BLaER1 treated with 17β-estradiol and CSF1 and Interleukin-3, amounts not matched to agents 10 nM and 100 nM (cell line): Measurements from ENCODE around the gene CASP7.

Experiments used
- H3K27ac ChIP-seq, 11 experiments: shearing (Covaris generic); formaldehyde crosslinking; 2 replicates each; pipeline ENCODE4 v1.8.1; 2022
- H3K27me3 ChIP-seq, 11 experiments: shearing (Covaris generic); formaldehyde crosslinking; 2 replicates each; pipeline ENCODE4 v1.8.1; 2022
- H3K36me3 ChIP-seq, 11 experiments: shearing (Covaris generic); formaldehyde crosslinking; 2 replicates each; pipeline ENCODE4 v1.8.1; 2022
- H3K4me1 ChIP-seq, 10 experiments: shearing (Covaris generic); formaldehyde crosslinking; 2 replicates each; pipeline ENCODE4 v1.8.1; 2022
- H3K4me2 ChIP-seq, 11 experiments: shearing (Covaris generic); formaldehyde crosslinking; 2 replicates each; pipeline ENCODE4 v1.8.1; 2022
- H3K4me3 ChIP-seq, 10 experiments: shearing (Covaris generic); formaldehyde crosslinking; 2 replicates each; pipeline ENCODE4 v1.8.1; 2022
- H3K9ac ChIP-seq, 11 experiments: shearing (Covaris generic); formaldehyde crosslinking; 2 replicates each; pipeline ENCODE4 v1.8.1; 2022
- H3K9me3 ChIP-seq, 11 experiments: shearing (Covaris generic); formaldehyde crosslinking; replicated peaks in 1 of 11; 2 replicates each; pipeline ENCODE4 v1.8.1; 2022
- H4K20me1 ChIP-seq, 11 experiments: shearing (Covaris generic); formaldehyde crosslinking; 2 replicates each; pipeline ENCODE4 v1.8.1; 2022
- Cebpa-rat ChIP-seq, 11 experiments: shearing (Covaris generic); IDR thresholded peaks; 2 replicates each; pipeline ENCODE4 v1.8.1; 2022

The CASP7 gene

GRCh38 chr10:113697595-113697994 is 17.9 kb downstream of the CASP7 start:
- H3K9me3 ChIP-seq = peaks cover 20 to 31% (median 28%) of the 10 kb centered on the region in 11 experiments

GRCh38 chr10:113704637-113705343 is 25.1 kb downstream of the CASP7 start:
- H3K27ac ChIP-seq = no peak overlapping the region
- no peaks in the 10 kb centered on the region for H3K9me3 ChIP-seq
- H3K27me3 ChIP-seq = no peaks in the 10 kb centered on the region
- TF ChIP-seq Cebpa-rat (IDR thresholded peaks at IDR 0.05) = no peak
- peaks cover 0 to 36% (median 13%) of the 10 kb centered on the region in 11 experiments; a peak in 14 of 22 replicates for H4K20me1 ChIP-seq
- no peak overlapping the region for H3K4me2 ChIP-seq
- H3K4me3 ChIP-seq = no peak overlapping the region
- H3K36me3 ChIP-seq = peaks cover 25 to 67% (median 42%) of the 10 kb centered on the region in 11 experiments; a peak in 21 of 22 replicates
- peaks cover 0 to 22% (median 7%) of the 10 kb centered on the region in 10 experiments; a peak in 6 of 20 replicates for H3K4me1 ChIP-seq
- H3K9ac ChIP-seq = no peak overlapping the region

More at GRCh38 chr10:113697595-113697994, 17.9 kb downstream of the CASP7 start:
- H4K20me1 ChIP-seq = peaks cover 0 to 34% (median 0%) of the 10 kb centered on the region in 11 experiments; a peak in 4 of 22 replicates
- no peak for TF ChIP-seq Cebpa-rat (IDR thresholded peaks at IDR 0.05)
- no peak overlapping the region for H3K9ac ChIP-seq
- H3K36me3 ChIP-seq = peaks cover 68 to 97% (median 86%) of the 10 kb centered on the region in 11 experiments
- H3K4me1 ChIP-seq = no peaks in the 10 kb centered on the region
- H3K4me3 ChIP-seq = no peak overlapping the region
- no peak overlapping the region for H3K27ac ChIP-seq
- no peaks in the 10 kb centered on the region for H3K27me3 ChIP-seq
- no peak overlapping the region for H3K4me2 ChIP-seq

GRCh38 chr10:113705344-113705652 is 25.6 kb downstream of the CASP7 start:
- no peak overlapping the region for H3K9ac ChIP-seq
- H3K27ac ChIP-seq = no peak overlapping the region
- no peak overlapping the region for H3K4me2 ChIP-seq
- H3K36me3 ChIP-seq = peaks cover 21 to 67% (median 37%) of the 10 kb centered on the region in 11 experiments; a peak in 21 of 22 replicates
- peaks cover 0 to 22% (median 7%) of the 10 kb centered on the region in 10 experiments; a peak in 6 of 20 replicates for H3K4me1 ChIP-seq
- no peak for TF ChIP-seq Cebpa-rat (IDR thresholded peaks at IDR 0.05)
- H4K20me1 ChIP-seq = peaks cover 0 to 41% (median 13%) of the 10 kb centered on the region in 11 experiments; a peak in 15 of 22 replicates
- no peaks in the 10 kb centered on the region for H3K27me3 ChIP-seq
- H3K4me3 ChIP-seq = no peak overlapping the region
- no peaks in the 10 kb centered on the region for H3K9me3 ChIP-seq

GRCh38 chr10:113706623-113707022 is 26.9 kb downstream of the CASP7 start:
- TF ChIP-seq Cebpa-rat (IDR thresholded peaks at IDR 0.05) = no peak
- Histone ChIP-seq H3K36me3 (peaks cover 13 to 63% (median 34%) of the 10 kb centered on the region in 11 experiments; a peak in 21 of 22 replicates), H3K9me3 (no peaks in the 10 kb centered on the region), H3K9ac (no peak overlapping the region), H4K20me1 (peaks cover 5 to 54% (median 19%) of the 10 kb centered on the region in 11 experiments; a peak in 16 of 22 replicates), H3K4me2 (no peak overlapping the region), H3K4me1 (peaks cover 0 to 22% (median 7%) of the 10 kb centered on the region in 10 experiments; a peak in 6 of 20 replicates), H3K27me3 (no peaks in the 10 kb centered on the region), H3K27ac (no peak overlapping the region), H3K4me3 (no peak overlapping the region)

- H3K36me3 ChIP-seq = peaks cover 6 to 47% (median 29%) of the 10 kb centered on the region in 11 experiments; a peak in 19 of 22 replicates
- H3K9ac ChIP-seq = no peak overlapping the region
- no peaks in the 10 kb centered on the region for H3K9me3 ChIP-seq
- no peak overlapping the region for H3K27ac ChIP-seq
- no peak overlapping the region for H3K4me2 ChIP-seq
- H3K4me1 ChIP-seq = peaks cover 0 to 22% (median 7%) of the 10 kb centered on the region in 10 experiments; a peak in 6 of 20 replicates
- no peak for TF ChIP-seq Cebpa-rat (IDR thresholded peaks at IDR 0.05)
- peaks cover 5 to 73% (median 25%) of the 10 kb centered on the region in 11 experiments; a peak in 16 of 22 replicates for H4K20me1 ChIP-seq
- H3K27me3 ChIP-seq = no peaks in the 10 kb centered on the region
- H3K4me3 ChIP-seq = no peak overlapping the region
Measured at GRCh38 chr10:113708640-113709039, 28.9 kb downstream of the CASP7 start.

- H3K4me3 ChIP-seq = no peak overlapping the region
- no peak overlapping the region for H3K4me2 ChIP-seq
- no peak overlapping the region for H3K27ac ChIP-seq
- H3K27me3 ChIP-seq = no peaks in the 10 kb centered on the region; a peak in 1 of 22 replicates
- no peak for TF ChIP-seq Cebpa-rat (IDR thresholded peaks at IDR 0.05)
- H3K9ac ChIP-seq = no peak overlapping the region
- H3K9me3 ChIP-seq = no peaks in the 10 kb centered on the region; a peak in 1 of 22 replicates
- H3K4me1 ChIP-seq = peaks cover 0 to 22% (median 7%) of the 10 kb centered on the region in 10 experiments; a peak in 6 of 20 replicates
- H3K36me3 ChIP-seq = peaks cover 10 to 53% (median 29%) of the 10 kb centered on the region in 11 experiments; a peak in 21 of 22 replicates
- H4K20me1 ChIP-seq = peaks cover 5 to 80% (median 25%) of the 10 kb centered on the region in 11 experiments; a peak in 16 of 22 replicates
Measured at GRCh38 chr10:113709221-113709838, 29.6 kb downstream of the CASP7 start.

GRCh38 chr10:113711142-113711541 is 31.4 kb downstream of the CASP7 start:
- peaks cover 5 to 90% (median 33%) of the 10 kb centered on the region in 11 experiments; a peak in 17 of 22 replicates for H4K20me1 ChIP-seq
- peaks cover 6 to 22% (median 12%) of the 10 kb centered on the region in 10 experiments; a peak in 17 of 20 replicates for H3K4me1 ChIP-seq
- H3K9me3 ChIP-seq = peaks cover 0 to 12% (median 0%) of the 10 kb centered on the region in 11 experiments; a peak in 4 of 22 replicates
- peaks cover 18 to 65% (median 39%) of the 10 kb centered on the region in 11 experiments; a peak in 21 of 22 replicates for H3K36me3 ChIP-seq
- TF ChIP-seq Cebpa-rat (IDR thresholded peaks at IDR 0.05) = no peak
- no peak overlapping the region for H3K27ac ChIP-seq
- H3K9ac ChIP-seq = no peak overlapping the region
- H3K27me3 ChIP-seq = peaks cover 0 to 3% (median 0%) of the 10 kb centered on the region in 11 experiments; a peak in 2 of 22 replicates
- H3K4me3 ChIP-seq = no peak overlapping the region
- no peak overlapping the region for H3K4me2 ChIP-seq

GRCh38 chr10:113712024-113712423 is 32.3 kb downstream of the CASP7 start:
- no peak for TF ChIP-seq Cebpa-rat (IDR thresholded peaks at IDR 0.05)
- Histone ChIP-seq H3K9ac (no peak overlapping the region), H3K4me3 (no peak overlapping the region), H3K4me2 (no peak overlapping the region), H3K9me3 (peaks cover 0 to 13% (median 0%) of the 10 kb centered on the region in 11 experiments; a peak in 4 of 22 replicates), H3K36me3 (peaks cover 22 to 62% (median 39%) of the 10 kb centered on the region in 11 experiments), H3K27ac (no peak overlapping the region), H3K4me1 (peaks cover 10 to 24% (median 19%) of the 10 kb centered on the region in 10 experiments; a peak in 17 of 20 replicates), H4K20me1 (peaks cover 3 to 96% (median 28%) of the 10 kb centered on the region in 11 experiments; a peak in 17 of 22 replicates), H3K27me3 (peaks cover 0 to 3% (median 0%) of the 10 kb centered on the region in 11 experiments; a peak in 2 of 22 replicates)
